Measurements from ENCODE around the gene TPCN1.
A peak's percentile ranks its signal among the peaks of the same experiment; 100 is the strongest.

Gene TPCN1

DNA sequence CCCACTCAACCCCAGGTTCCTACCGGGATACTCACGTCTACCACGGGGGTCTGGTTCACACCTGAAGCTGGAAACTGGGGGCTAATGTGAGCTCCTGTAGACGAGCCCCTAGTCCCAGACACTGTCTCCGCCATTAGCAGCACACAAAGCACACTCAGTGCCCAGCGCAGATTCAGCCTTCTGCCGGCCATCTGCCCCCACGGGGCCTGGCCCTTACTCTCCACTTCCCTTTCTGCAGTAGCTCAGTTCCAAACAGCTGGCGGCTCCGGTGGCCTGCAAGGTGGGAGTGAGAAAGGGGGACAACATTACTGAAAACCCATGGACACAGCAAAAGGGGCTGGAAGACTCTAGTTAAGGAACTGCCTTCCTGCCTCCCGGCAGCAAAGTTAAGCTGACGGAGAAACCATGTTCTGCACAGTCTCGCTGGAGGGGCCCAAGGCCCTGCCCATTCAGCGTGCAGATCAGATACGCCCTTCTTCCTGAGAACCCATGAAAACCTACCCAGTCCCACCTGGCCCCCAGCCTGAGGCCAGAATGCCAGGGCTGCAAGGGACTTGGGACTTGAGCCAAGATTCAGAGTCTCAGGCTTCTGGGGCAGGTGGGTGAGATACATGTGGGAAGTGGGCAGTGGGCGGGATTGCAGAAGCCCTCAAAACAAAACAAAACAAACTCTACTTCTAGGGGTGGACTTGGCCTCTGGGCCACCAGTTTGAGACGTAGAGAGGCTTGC lies 111.6 kb downstream of the TPCN1 start:
- no peak overlapping the region for H3K4me3 ChIP-seq (ENCODE audit: low read depth, low read length)
- H3K9me3 ChIP-seq (ENCODE audit: severe bottlenecking) = no peaks in the 10 kb centered on the region
- H3K27me3 ChIP-seq (ENCODE audit: insufficient read depth, low read depth, severe bottlenecking) = no peaks in the 10 kb centered on the region
- no peak overlapping the region for H3K27ac ChIP-seq
- no peak for DNase-seq
- no peaks in the 10 kb centered on the region; the same call in none of the 2 replicates for H3K36me3 ChIP-seq
- TF ChIP-seq, protein P1, sequence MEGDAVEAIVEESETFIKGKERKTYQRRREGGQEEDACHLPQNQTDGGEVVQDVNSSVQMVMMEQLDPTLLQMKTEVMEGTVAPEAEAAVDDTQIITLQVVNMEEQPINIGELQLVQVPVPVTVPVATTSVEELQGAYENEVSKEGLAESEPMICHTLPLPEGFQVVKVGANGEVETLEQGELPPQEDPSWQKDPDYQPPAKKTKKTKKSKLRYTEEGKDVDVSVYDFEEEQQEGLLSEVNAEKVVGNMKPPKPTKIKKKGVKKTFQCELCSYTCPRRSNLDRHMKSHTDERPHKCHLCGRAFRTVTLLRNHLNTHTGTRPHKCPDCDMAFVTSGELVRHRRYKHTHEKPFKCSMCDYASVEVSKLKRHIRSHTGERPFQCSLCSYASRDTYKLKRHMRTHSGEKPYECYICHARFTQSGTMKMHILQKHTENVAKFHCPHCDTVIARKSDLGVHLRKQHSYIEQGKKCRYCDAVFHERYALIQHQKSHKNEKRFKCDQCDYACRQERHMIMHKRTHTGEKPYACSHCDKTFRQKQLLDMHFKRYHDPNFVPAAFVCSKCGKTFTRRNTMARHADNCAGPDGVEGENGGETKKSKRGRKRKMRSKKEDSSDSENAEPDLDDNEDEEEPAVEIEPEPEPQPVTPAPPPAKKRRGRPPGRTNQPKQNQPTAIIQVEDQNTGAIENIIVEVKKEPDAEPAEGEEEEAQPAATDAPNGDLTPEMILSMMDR (IDR thresholded peaks at IDR 0.05; ENCODE audit: low read depth, low read length) = no peak

DNA sequence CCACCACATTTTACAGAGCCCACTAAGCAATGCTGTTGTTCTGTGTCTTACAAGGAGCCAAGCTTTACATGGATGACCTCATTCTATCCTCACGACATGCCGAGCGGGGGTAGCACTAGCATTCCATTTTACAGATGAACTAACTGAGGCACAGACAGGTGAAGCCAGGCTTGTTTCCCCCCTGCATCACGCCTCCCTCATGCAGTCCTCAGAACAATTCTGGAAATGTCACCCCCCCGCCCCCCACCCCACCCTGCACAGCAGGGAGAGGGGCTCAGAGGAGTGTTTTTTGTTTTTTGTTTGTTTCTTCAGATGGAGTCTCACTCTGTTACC lies 112.1 kb downstream of the TPCN1 start:
- DNase-seq = no peak
- H3K27me3 ChIP-seq (ENCODE audit: insufficient read depth, low read depth, severe bottlenecking) = no peaks in the 10 kb centered on the region
- H3K36me3 ChIP-seq = no peaks in the 10 kb centered on the region; the same call in none of the 2 replicates
- H3K9me3 ChIP-seq (ENCODE audit: severe bottlenecking) = no peaks in the 10 kb centered on the region
- no peak overlapping the region for H3K27ac ChIP-seq
- no peak overlapping the region for H3K4me3 ChIP-seq (ENCODE audit: low read depth, low read length)
- TF ChIP-seq, protein P1 (IDR thresholded peaks at IDR 0.05; ENCODE audit: low read depth, low read length) = no peak

DNA sequence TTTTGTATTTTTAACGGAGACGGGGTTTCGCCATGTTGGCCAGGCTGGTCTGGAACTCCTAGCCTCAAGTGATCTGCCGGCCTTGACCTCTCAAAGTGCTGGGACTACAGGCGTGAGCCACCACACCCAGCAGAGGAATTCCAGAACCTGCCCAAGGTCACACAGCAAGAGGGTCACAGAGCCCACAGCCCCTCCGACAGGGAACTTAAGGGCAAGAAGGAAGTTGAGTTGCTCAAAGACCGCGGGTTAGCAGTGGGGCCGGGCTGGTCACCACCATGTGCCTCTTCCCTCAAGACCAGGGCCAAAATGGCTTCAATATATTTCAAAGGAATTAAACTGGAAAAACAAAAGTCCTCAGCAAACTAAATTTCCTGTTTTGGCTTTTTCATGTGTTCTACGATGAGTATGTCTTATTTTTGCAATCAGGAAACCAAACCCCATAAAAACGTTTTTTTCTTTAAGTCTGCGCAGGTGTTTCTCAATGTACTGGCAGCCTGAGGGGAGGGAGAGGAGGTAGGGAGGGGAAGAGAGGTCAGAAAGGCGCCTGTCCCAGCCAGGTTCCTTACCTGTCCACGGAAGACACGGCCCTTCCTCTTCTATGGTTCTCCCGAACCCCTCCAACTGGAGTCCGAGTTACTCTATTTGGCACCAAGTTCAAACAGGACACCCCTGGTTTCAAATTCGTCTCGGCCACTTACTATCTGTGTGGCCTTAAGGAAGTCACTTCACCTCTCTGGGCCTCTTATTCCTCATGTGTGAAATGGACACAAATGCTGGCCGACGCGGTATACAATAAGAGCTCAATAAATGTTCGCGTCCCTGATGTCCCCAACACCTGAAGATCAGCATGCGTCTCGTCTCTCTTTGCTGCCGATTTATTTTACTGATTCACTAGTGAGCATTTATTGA lies 112.9 kb downstream of the TPCN1 start:
- H3K27me3 ChIP-seq (ENCODE audit: insufficient read depth, low read depth, severe bottlenecking) = no peaks in the 10 kb centered on the region
- TF ChIP-seq, protein P1 (IDR thresholded peaks at IDR 0.05; ENCODE audit: low read depth, low read length) = no peak
- H3K36me3 ChIP-seq = no peaks in the 10 kb centered on the region; the same call in 1 of the 2 replicates
- no peaks in the 10 kb centered on the region for H3K9me3 ChIP-seq (ENCODE audit: severe bottlenecking)
- H3K27ac ChIP-seq = no peak overlapping the region
- peak overlapping the region; percentile 52 for H3K4me3 ChIP-seq (ENCODE audit: low read depth, low read length)
- no peak for DNase-seq

DNA sequence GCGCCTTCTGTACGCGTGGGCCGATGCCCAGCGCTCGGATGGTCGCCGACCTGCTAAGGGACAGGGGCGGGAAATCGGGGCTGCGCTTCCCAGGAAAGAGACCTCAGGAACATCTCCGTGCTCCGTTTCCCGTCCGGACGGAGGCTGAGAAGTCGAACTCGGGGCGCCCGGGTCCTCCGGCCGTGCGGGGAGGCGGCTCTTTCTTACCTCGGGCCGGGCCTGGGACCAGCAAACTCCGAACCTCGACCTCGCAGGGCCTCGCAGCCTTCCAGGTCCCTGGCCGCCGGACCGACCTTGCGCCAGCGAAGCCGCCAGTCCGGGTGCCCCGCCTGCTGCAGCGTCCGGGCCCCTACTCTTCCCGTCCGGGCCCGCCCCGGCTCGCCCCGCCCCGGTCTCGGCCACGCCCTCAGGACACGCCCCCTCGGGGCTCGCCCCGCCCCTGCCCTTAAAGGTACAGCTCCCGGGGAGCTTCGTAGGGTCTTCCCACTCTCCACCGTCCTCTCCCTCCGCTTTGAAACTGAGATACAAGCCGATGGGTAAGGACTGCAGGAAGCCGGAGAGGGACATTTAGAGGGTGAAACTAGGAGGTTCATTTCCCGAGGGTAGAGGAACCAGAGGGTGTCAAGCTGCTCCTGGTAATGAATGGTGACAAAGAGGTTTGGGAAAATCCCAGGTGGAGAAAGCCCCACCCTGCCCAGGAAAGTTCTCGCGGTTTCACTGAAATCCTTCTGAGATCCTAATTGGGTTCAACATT lies 113.7 kb downstream of the TPCN1 start, which contains the start of gene SLC8B1:
Gene SLC8B1 (minus strand): TSS at position 324 of the 754 bp plus-strand sequence. CDS start 2,231 bp downstream, outside the sequence.
- TF ChIP-seq, protein P1 (IDR thresholded peaks at IDR 0.05; ENCODE audit: low read depth, low read length) = no peak
- Histone ChIP-seq H3K27ac (peak within 1 kb of the TSS; percentile 41; the same call in 1 of the 2 replicates), H3K27me3 (ENCODE audit: insufficient read depth, low read depth, severe bottlenecking) (no peaks in the 10 kb centered on the region), H3K9me3 (ENCODE audit: severe bottlenecking) (no peaks in the 10 kb centered on the region), H3K4me3 (ENCODE audit: low read depth, low read length) (peak within 1 kb of the TSS; percentile 52), H3K36me3 (no peaks in the 10 kb centered on the region; the same call in 1 of the 2 replicates)
- peak; percentile 83 for DNase-seq

DNA sequence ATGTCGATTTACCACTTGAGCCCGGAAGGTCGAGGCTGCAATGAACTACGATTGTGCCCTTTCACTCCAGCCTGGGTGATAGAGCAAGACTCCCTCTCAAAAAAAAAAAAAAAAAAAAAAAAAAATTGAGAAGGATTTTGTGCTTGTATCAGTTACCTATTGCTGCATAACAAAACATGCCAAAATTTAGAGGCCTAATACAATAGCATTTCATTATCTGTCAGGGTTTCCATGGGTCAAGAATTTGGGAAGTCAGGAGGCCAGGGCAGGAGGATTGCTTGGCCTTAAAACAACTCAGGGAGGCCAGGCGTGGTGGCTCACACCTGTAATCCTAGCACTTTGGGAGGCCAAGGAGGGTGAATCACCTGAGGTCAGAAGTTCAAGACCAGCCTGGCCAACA lies 118.3 kb downstream of the TPCN1 start:
- Histone ChIP-seq H3K9me3 (ENCODE audit: severe bottlenecking) (no peaks in the 10 kb centered on the region), H3K27me3 (ENCODE audit: insufficient read depth, low read depth, severe bottlenecking) (no peaks in the 10 kb centered on the region), H3K36me3 (no peaks in the 10 kb centered on the region), H3K27ac (no peak overlapping the region), H3K4me3 (ENCODE audit: low read depth, low read length) (no peak overlapping the region)
- no peak for DNase-seq
- TF ChIP-seq, protein P1 (IDR thresholded peaks at IDR 0.05; ENCODE audit: low read depth, low read length) = no peak

All from WERI-Rb-1 (cell line).